ENCODE measurements around the gene SPC24.

DNA sequence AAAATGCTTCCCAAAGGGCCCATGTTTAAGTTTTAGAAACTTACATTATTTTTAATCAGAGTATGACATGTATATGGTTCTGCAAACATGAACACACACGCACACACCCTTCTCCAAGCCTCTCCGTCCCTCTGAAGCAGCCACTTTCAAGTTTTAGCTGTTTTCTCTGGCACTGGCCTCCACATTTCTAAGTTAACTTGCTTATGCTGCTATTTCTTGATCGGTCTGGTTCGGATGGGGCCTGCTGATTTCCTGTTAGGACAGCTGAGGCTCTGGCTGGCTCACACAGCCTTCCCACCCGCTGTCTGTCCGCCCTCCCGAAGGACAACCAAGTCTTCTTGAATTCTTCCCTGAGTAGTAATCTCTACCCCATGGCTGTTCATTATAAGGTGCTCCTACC is 4.4 kb downstream of the SPC24 start:
- TF ChIP-seq, protein P1, sequence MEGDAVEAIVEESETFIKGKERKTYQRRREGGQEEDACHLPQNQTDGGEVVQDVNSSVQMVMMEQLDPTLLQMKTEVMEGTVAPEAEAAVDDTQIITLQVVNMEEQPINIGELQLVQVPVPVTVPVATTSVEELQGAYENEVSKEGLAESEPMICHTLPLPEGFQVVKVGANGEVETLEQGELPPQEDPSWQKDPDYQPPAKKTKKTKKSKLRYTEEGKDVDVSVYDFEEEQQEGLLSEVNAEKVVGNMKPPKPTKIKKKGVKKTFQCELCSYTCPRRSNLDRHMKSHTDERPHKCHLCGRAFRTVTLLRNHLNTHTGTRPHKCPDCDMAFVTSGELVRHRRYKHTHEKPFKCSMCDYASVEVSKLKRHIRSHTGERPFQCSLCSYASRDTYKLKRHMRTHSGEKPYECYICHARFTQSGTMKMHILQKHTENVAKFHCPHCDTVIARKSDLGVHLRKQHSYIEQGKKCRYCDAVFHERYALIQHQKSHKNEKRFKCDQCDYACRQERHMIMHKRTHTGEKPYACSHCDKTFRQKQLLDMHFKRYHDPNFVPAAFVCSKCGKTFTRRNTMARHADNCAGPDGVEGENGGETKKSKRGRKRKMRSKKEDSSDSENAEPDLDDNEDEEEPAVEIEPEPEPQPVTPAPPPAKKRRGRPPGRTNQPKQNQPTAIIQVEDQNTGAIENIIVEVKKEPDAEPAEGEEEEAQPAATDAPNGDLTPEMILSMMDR (IDR thresholded peaks at IDR 0.05): no peak
- no peak for TF ChIP-seq POLR2A (IDR thresholded peaks at IDR 0.05)

All from breast epithelium (tissue), 3 donors.